GM20000 (cell line): ENCODE measurements around the gene ARID3B.

Experiments
- DNase-seq: peaks from one replicate; pipeline ENCODE4 v3.0.0; 2012; ENCODE audit warnings: low spot score
- TF ChIP-seq, protein P1 (sequence below): IDR thresholded peaks from 2 replicates; pipeline ENCODE4 v1.5.1; 2012; ENCODE audit warnings: mild to moderate bottlenecking, control low read depth; ENCODE audit errors: extremely low read depth, missing control alignments

ARID3B gene

DNA sequence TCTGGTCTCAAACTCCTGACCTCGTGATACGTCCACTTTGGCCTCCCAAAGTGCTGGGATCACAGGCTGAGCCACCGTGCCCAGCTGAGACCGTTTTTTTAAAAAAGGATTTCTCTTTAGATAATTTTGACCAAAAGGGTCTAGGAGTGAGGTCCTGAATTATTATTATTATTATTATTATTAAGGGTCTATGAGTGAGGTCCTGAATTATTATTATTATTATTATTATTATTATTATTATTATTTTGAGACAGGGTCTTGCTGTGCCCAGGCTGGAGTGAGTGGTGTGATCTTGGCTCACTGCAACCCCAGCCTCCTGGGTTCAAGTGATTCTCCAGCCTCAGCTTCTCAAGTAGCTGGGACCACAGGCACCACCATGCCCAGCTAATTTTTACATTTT lies 20.6 kb upstream of the ARID3B start:
- TF ChIP-seq, protein P1, sequence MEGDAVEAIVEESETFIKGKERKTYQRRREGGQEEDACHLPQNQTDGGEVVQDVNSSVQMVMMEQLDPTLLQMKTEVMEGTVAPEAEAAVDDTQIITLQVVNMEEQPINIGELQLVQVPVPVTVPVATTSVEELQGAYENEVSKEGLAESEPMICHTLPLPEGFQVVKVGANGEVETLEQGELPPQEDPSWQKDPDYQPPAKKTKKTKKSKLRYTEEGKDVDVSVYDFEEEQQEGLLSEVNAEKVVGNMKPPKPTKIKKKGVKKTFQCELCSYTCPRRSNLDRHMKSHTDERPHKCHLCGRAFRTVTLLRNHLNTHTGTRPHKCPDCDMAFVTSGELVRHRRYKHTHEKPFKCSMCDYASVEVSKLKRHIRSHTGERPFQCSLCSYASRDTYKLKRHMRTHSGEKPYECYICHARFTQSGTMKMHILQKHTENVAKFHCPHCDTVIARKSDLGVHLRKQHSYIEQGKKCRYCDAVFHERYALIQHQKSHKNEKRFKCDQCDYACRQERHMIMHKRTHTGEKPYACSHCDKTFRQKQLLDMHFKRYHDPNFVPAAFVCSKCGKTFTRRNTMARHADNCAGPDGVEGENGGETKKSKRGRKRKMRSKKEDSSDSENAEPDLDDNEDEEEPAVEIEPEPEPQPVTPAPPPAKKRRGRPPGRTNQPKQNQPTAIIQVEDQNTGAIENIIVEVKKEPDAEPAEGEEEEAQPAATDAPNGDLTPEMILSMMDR, result no peak
- no peak for DNase-seq

DNA sequence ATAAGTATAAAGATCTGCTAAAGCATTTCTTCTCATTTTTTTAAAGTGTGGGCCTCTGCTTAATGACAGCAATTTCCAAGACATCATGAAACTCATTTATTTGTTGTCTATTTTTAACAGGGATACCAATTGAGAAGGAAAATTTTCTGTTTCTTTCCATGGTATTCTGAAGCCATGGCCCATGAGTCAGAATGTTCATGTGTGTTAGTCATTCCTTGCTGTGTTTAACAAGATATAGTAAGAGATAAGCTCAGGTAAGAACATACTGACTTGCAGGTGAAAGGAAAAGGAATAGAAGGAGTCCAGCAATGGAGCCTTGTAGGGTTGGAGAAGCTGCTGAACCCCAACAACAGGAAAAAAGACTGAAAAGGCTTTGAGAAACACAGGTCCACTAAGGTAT lies 17.0 kb upstream of the ARID3B start:
- TF ChIP-seq, protein P1, result no peak
- no peak for DNase-seq

DNA sequence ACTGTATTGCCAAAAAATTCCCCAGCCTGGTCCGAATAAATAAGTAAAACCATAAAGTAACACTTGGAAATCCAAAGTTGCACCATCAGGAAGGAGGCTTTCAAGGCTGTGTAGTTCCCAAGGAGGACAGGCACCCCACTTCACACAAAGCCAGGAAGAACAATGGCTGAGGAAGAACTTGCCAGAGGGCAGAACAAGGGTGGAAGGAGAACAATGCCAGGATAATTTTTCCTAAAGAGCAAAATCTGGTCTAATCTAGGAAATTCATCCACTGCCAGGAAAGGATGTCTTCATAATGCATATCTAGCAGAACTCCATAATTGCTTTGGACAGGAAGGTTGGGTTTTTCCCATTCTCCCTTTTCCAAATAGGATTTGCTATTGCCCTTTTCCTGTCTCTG lies 15.7 kb upstream of the ARID3B start:
- DNase-seq, result no peak
- TF ChIP-seq, protein P1, result no peak

DNA sequence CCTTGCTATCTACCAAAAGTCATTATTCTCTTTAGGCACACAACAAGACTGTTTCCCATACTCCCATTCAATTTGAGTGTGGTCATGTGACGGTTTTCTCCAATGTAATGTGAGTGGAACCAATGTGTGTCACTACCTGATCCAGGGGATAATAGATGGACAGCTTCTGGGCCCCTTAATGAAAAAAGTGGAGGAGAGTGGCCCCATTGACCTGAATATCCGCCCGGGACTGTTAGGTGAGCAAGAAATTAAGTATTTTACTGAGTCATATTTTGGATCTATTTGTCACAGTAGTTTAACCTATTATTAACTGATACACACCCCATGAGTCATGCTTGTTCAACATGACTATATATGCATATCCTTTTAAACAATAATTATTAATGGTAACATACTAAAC lies 15.1 kb upstream of the ARID3B start:
- DNase-seq, result no peak
- TF ChIP-seq, protein P1, result no peak

DNA sequence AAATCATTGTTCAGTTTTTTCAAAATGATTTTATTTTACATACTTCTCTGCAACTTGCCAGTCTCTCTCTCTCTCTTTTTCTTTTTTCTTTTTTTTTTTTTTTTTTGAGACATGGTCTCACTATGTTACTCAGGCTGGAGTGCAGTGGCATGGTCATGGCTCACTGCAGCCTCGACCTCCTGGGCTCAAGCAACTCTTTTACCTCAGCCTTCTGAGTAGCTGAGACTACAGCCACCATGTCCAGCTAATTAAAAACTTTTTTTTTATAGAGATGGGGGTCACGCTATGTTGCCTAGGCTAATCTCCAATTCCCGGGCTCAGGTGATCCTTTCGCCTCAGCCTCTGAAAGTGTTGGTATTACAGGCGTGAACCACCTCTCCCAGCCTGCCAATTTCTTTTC lies 12.1 kb upstream of the ARID3B start:
- TF ChIP-seq, protein P1, result no peak
- DNase-seq, result no peak

DNA sequence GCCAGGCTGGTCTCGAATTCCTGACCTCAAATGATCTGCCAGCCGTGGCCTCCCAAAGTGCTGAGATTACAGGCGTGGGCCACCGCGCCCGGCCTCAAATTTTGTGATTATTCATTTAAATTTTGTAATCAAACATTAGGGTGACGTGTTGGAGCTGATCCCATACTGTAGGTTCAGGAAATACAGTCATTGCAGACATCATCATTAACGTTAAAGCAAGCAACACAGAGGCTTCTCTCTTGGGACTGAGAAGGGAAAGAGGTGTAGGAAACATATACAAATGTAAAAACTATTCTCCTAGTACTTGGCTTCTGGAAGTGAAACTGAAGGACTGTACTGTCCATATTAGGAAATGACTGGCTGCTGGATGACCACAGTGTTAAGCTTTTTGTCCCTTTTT lies 11.1 kb upstream of the ARID3B start:
- no peak for DNase-seq
- TF ChIP-seq, protein P1, result no peak

DNA sequence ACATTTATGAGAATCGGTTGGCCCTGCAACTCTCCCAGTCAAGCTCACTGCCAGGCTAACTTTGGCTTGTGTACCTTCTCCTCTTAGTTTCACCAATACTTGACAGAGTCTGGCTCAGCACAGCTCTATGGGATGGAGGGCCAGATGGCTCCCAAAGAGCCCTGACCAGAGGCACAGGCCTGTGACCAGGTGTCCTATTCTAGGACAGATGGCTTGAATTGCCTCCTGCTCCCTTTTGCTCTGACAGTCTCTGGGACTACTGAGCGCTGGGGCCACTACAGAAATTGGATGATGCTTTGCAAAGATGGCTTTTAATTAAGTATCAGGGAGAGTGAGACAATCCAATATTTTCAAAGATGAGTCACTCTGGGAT lies 10.3 kb upstream of the ARID3B start:
- DNase-seq, result no peak
- TF ChIP-seq, protein P1, result no peak
